NB4 (cell line): ENCODE results near the gene ANG.
A peak's percentile ranks its signal among the peaks of the same experiment; 100 is the strongest.

Experiments
- CTCF ChIP-seq: IDR thresholded peaks from one replicate; pipeline ENCODE4 v1.5.1; 2012; ENCODE audit warnings: low read depth, low read length
- MAX ChIP-seq: IDR thresholded peaks from 2 replicates; pipeline ENCODE4 v1.6.1; 2011; ENCODE audit warnings: low read depth, low read length
- POLR2A ChIP-seq: IDR thresholded peaks from 2 replicates; pipeline ENCODE4 v1.6.1; 2011; ENCODE audit warnings: mild to moderate bottlenecking; ENCODE audit not compliant: insufficient read length; ENCODE audit errors: extremely low read depth

- TF ChIP-seq CTCF (peak; percentile 75), MAX (no peak), POLR2A (no peak)
Measured at GRCh38 chr14:20697273-20698017, 8.9 kb downstream of the ANG start.
